Measurements from ENCODE around the gene CALR3. TPM values are rescaled to one million over a fixed set of nuclear protein-coding genes. Genes with fewer than 3 reads are reported as not detected.
A peak's percentile ranks its signal among the peaks of the same experiment; 100 is the strongest.

CALR3 gene
- total and polyA plus RNA-seq, 2 of the 13 experiments (the other 11 are each of a cell fraction or from before 2014, with no cell fraction given): not detected

GRCh38 chr19:16518061-16518460 lies 22.1 kb upstream of the CALR3 start:
- H3K27me3 ChIP-seq (ENCODE audit: control insufficient read depth in 1 of 2, insufficient read depth in 2 of 2, low read length in 2 of 2): no peaks in the 10 kb centered on the region; a peak in 1 of 5 replicates
- peaks cover 35 to 78% of the 10 kb centered on the region in 2 experiments for H3K36me3 ChIP-seq (replicated peaks in 1 of 2; ENCODE audit: control insufficient read depth in 1 of 2, insufficient read depth in 2 of 2, low read length in 2 of 2)
- POLR2A ChIA-PET: interaction anchor here (2.0 kb wide), 1 partner anchor 25 kb away, joined by 8 read pairs; no protein-coding TSS in a partner anchor
- ATAC-seq (no peak), FAIRE-seq (no peak), DNase-seq (ENCODE audit: low spot score) (no peak)
- no peak overlapping the region for H2AFZ ChIP-seq (ENCODE audit: low read length)
- no peak overlapping the region for H3K4me3 ChIP-seq (replicated peaks in 1 of 3; ENCODE audit: insufficient read depth in 1 of 3, low read depth in 2 of 3, low read length in 3 of 3)
- H3K4me1 ChIP-seq (ENCODE audit: insufficient read depth, low read length): no peaks in the 10 kb centered on the region
- 95% methylated on average over 14 of the region's 14 CpGs for WGBS (ENCODE audit: low lambda C conversion rate)
- no peak overlapping the region for H3K27ac ChIP-seq (ENCODE audit: extremely low read length, insufficient read depth, low read length)
- TF ChIP-seq GRHL1 (CRISPR knock-in tag; conservative IDR thresholded peaks at IDR 0.05): no peak
- no peak for TF ChIP-seq MIXL1 (CRISPR knock-in tag; IDR thresholded peaks at IDR 0.05)
- no peak for TF ChIP-seq ZNF136 (CRISPR knock-in tag; IDR thresholded peaks at IDR 0.05; ENCODE audit: low read depth)
- no peak for TF ChIP-seq BCL6 (CRISPR knock-in tag; IDR thresholded peaks at IDR 0.05)
- TF ChIP-seq SKI (IDR thresholded peaks at IDR 0.05; ENCODE audit: partially characterized antibody): no peak
- no peak for TF ChIP-seq HHEX (CRISPR knock-in tag; IDR thresholded peaks at IDR 0.05)
- TF ChIP-seq ZNF781 (CRISPR knock-in tag; IDR thresholded peaks at IDR 0.05; ENCODE audit: borderline replicate concordance, not compliant biosample characterization): no peak
- TF ChIP-seq ZNF609 (CRISPR knock-in tag; IDR thresholded peaks at IDR 0.05; ENCODE audit: borderline replicate concordance): no peak
- no peak for TF ChIP-seq STAT6 (CRISPR knock-in tag; IDR thresholded peaks at IDR 0.05; ENCODE audit: borderline replicate concordance)
- no peaks in the 10 kb centered on the region for H3K9me3 ChIP-seq (ENCODE audit: low read length)
- in situ Hi-C loops (cut with HindIII; ENCODE audit: extremely low pct_ligation_motif_present, low pct_unique_long_range_greater_than_20kb): no loop called here
- intact Hi-C loops (cut with micrococcal nuclease; ENCODE audit: unreplicated experiment): no loop called here
- H3K4me2 ChIP-seq (ENCODE audit: low read depth, low read length): no peak overlapping the region
- CTCF ChIA-PET (ENCODE audit: low intra/inter-chr PET ratio, low total read pairs): no interaction called here
- no peak overlapping the region for H3K9ac ChIP-seq (ENCODE audit: insufficient read depth, low read depth, low read length)
- BruUV-seq (replicated peaks): TSS peak; percentile 79
- no peaks in the 10 kb centered on the region for H4K20me1 ChIP-seq (ENCODE audit: insufficient read depth, low read length)
- no peaks in the 10 kb centered on the region for H3K79me2 ChIP-seq (ENCODE audit: insufficient read depth, low read length)
